ENCODE data around the gene CDH23. TPM values are rescaled to one million over a fixed set of nuclear protein-coding genes. Genes with fewer than 3 reads are reported as not detected.
"Not testable (repeated sequence)": the region's sequence is repeated elsewhere in the genome, so short reads cannot be mapped to it uniquely, and the experiment has no call there.

The CDH23 gene
- total and polyA plus RNA-seq, 9 of the 15 experiments (the other 6 are each of a cell fraction or from before 2014, with no cell fraction given): 0.18 to 1.2 (median 0.47) TPM

- TF ChIP-seq ZNF76 (CRISPR knock-in tag; IDR thresholded peaks at IDR 0.05; ENCODE audit: borderline replicate concordance) (0 out of 2 replicates have a peak, but pooled peaks have one; percentile 21), TAF7 (tag; IDR thresholded peaks at IDR 0.05) (peak; percentile 25; the same call in 1 of the 2 replicates), ZSCAN29 (IDR thresholded peaks at IDR 0.05) (0 out of 2 replicates have a peak, but pooled peaks have one; percentile 15), NR2C1 (tag; IDR thresholded peaks at IDR 0.05) (0 out of 2 replicates have a peak, but pooled peaks have one; percentile 61), HMGXB4 (CRISPR knock-in tag; IDR thresholded peaks at IDR 0.05) (0 out of 2 replicates have a peak, but pooled peaks have one; percentile 23), L3MBTL2 (IDR thresholded peaks at IDR 0.05) (peak; percentile 38; the same call in 1 of the 2 replicates), SP1 (CRISPR knock-in tag; IDR thresholded peaks at IDR 0.05) (peak; percentile 9; the same call in 1 of the 2 replicates), ELF4 (CRISPR knock-in tag; IDR thresholded peaks at IDR 0.05) (0 out of 2 replicates have a peak, but pooled peaks have one; percentile 5), HINFP (tag; conservative IDR thresholded peaks at IDR 0.05; ENCODE audit: low read depth) (peak; percentile 26), ZFP91 (CRISPR knock-in tag; IDR thresholded peaks at IDR 0.05) (0 out of 2 replicates have a peak, but pooled peaks have one; percentile 13), SUPT5H (IDR thresholded peaks at IDR 0.05) (0 out of 2 replicates have a peak, but pooled peaks have one; percentile 75), HDAC8 (tag; IDR thresholded peaks at IDR 0.05) (peak; percentile 84), DMBX1 (CRISPR knock-in tag; IDR thresholded peaks at IDR 0.05; ENCODE audit: borderline replicate concordance) (peak; percentile 81; the same call in 1 of the 2 replicates), ZNF668 (CRISPR knock-in tag; IDR thresholded peaks at IDR 0.05) (peak; percentile 79; the same call in 1 of the 2 replicates), BCOR (IDR thresholded peaks at IDR 0.05) (peak; percentile 56; the same call in 1 of the 2 replicates), POLR2A (conservative IDR thresholded peaks at IDR 0.05) (peak; percentile 54; the same call in 1 of the 2 replicates), ATF6 (CRISPR knock-in tag; IDR thresholded peaks at IDR 0.05) (0 out of 2 replicates have a peak, but pooled peaks have one; percentile 52), TOE1 (CRISPR knock-in tag; IDR thresholded peaks at IDR 0.05; ENCODE audit: borderline replicate concordance, low read depth) (0 out of 2 replicates have a peak, but pooled peaks have one; percentile 43)
- not testable (repeated sequence) for TF ChIP-seq NR2C1 (IDR thresholded peaks at IDR 0.05); TOE1 (IDR thresholded peaks at IDR 0.05; ENCODE audit: borderline replicate concordance)
These were observed 454.9 kb downstream of the CDH23 start (continued) for GRCh38 chr10:71851465-71852095.
